AG04449 (cell line): ENCODE results near the gene DGLUCY.
"Not testable (repeated sequence)": the region's sequence is repeated elsewhere in the genome, so short reads cannot be mapped to it uniquely, and the experiment has no call there.

Experiments used
- CTCF ChIA-PET: fragments of 350-600 bp; formaldehyde crosslinking; extraction: SDS; loops from one replicate; lab custom pipeline; 2021; ENCODE audit warnings: antibody characterized with exemption; lab: Yijun Ruan, JAX
- POLR2A ChIA-PET: fragments of 400-600, 350-600 bp; formaldehyde crosslinking; extraction: SDS; loops from one replicate; lab custom pipeline; 2020; ENCODE audit warnings: antibody characterized with exemption, inconsistent platforms; lab: Yijun Ruan, JAX
- DNase-seq: peaks from one replicate; pipeline ENCODE4 v3.0.0-alpha.2; 2010; ENCODE audit warnings: low read depth, low spot score
- H3K4me3 ChIP-seq: 2 replicates; pipeline ENCODE4 v1.5.1; 2011; ENCODE audit warnings: low read depth, mild to moderate bottlenecking, control low read depth, low read length
- CTCF ChIP-seq: IDR thresholded peaks from one replicate; pipeline ENCODE4 v1.5.1; 2011; ENCODE audit warnings: mild to moderate bottlenecking, moderate library complexity, low read length, control low read depth, inconsistent platforms; ENCODE audit not compliant: insufficient read depth; ENCODE audit errors: missing control alignments

DGLUCY gene

GRCh38 chr14:91238661-91239060, 124.8 kb downstream of the DGLUCY start:
- TF ChIP-seq CTCF, result no peak
- DNase-seq, result no peak
- CTCF ChIA-PET, result interaction anchor here (1.2 kb wide), 2 partner anchors 61 to 65 kb away, joined by 3 to 4 read pairs; no protein-coding TSS in a partner anchor
- H3K4me3 ChIP-seq, result no peak overlapping the region
- POLR2A ChIA-PET, result no interaction called here

- H3K4me3 ChIP-seq, result no peak overlapping the region
- ChIA-PET POLR2A (no interaction called here), CTCF (no interaction called here)
- DNase-seq, result no peak
- no peak for TF ChIP-seq CTCF
Observed at GRCh38 chr14:91241863-91242262, 128.0 kb downstream of the DGLUCY start.

- ChIA-PET POLR2A (interaction anchor here (0.6 to 2.2 kb wide), 2 partner anchors 8 to 13 kb away, joined by 3 to 7 read pairs; no protein-coding TSS in a partner anchor), CTCF (interaction anchor here (0.9 to 1.8 kb wide), 2 partner anchors 66 to 67 kb away, joined by 4 to 8 read pairs; no protein-coding TSS in a partner anchor)
- no peak for TF ChIP-seq CTCF
- DNase-seq, result no peak
- H3K4me3 ChIP-seq, result no peak overlapping the region
Observed at GRCh38 chr14:91242635-91243034, 128.8 kb downstream of the DGLUCY start.

GRCh38 chr14:91243074-91243471, 129.2 kb downstream of the DGLUCY start:
- no peak overlapping the region; the same call in 1 of the 2 replicates for H3K4me3 ChIP-seq
- no peak for TF ChIP-seq CTCF
- no peak for DNase-seq
- POLR2A ChIA-PET, result interaction anchor here (1.2 to 2.2 kb wide), 2 partner anchors 14 to 41 kb away, joined by 4 to 7 read pairs; no protein-coding TSS in a partner anchor
- CTCF ChIA-PET, result interaction anchor here (0.5 to 1.8 kb wide), 6 partner anchors 9 to 480 kb away, joined by 3 to 8 read pairs (median 3); no protein-coding TSS in a partner anchor

- TF ChIP-seq CTCF, result no peak
- peak; percentile 28 for DNase-seq
- ChIA-PET POLR2A (interaction anchor here (0.5 to 2.2 kb wide), 3 partner anchors 9 to 15 kb away, joined by 3 to 7 read pairs (median 3); no protein-coding TSS in a partner anchor), CTCF (interaction anchor here (1.0 to 1.6 kb wide), 5 partner anchors 22 to 342 kb away, joined by 3 to 6 read pairs (median 3); no protein-coding TSS in a partner anchor)
- peak within 1 kb of the TSS; percentile 30 for H3K4me3 ChIP-seq
Observed at GRCh38 chr14:91244501-91244901, 130.6 kb downstream of the DGLUCY start, which contains the start of gene GPR68. Gene GPR68, minus strand, starts transcription at chr14:91244704. Its CDS starts 9,654 bp downstream, at chr14:91235050.

GRCh38 chr14:91245029-91245428, 131.2 kb downstream of the DGLUCY start:
- CTCF ChIA-PET, result interaction anchor here (1.0 to 1.7 kb wide), 6 partner anchors 22 to 342 kb away, joined by 3 to 6 read pairs (median 3); no protein-coding TSS in a partner anchor
- POLR2A ChIA-PET, result interaction anchor here (0.5 to 0.7 kb wide), 2 partner anchors 10 to 13 kb away, joined by 3 read pairs; no protein-coding TSS in a partner anchor
- no peak for DNase-seq
- H3K4me3 ChIP-seq, result no peak overlapping the region
- TF ChIP-seq CTCF, result no peak

- H3K4me3 ChIP-seq, DNase-seq, POLR2A ChIA-PET: not testable (repeated sequence)
- CTCF ChIA-PET, result interaction anchor here (1.3 to 1.7 kb wide), 3 partner anchors 67 to 72 kb away, joined by 3 to 6 read pairs (median 5); no protein-coding TSS in a partner anchor
Observed at GRCh38 chr14:91245616-91246015, 131.7 kb downstream of the DGLUCY start.
